HCT116 (cell line): ENCODE data around the gene IL17REL. TPM values are rescaled to one million over a fixed set of nuclear protein-coding genes. Genes with fewer than 3 reads are reported as not detected.

Source experiments
- ATAC-seq: fragments of 200-7000 bp; cut with Tn5 transposase; 2 replicates; pipeline ENCODE4 v1.9.1; 2020; ENCODE audit warnings: mild to moderate bottlenecking, moderate library complexity
- BruUV-seq: library from RNA; stranded (reverse); fragments of 400-500 nt; replicated peaks from 2 replicates; lab custom pipeline; 2021; lab: Mats Ljungman, UMichigan
- CTCF ChIA-PET: fragments of 300-600 bp; sonication (Branson Sonifier 250); formaldehyde crosslinking; loops from one replicate; lab custom pipeline; 2021; ENCODE audit warnings: antibody characterized with exemption; lab: Charles Lee
- POLR2A ChIA-PET: fragments of 300-600, 350-600 bp; sonication (Branson Sonifier 250); formaldehyde crosslinking; loops from one replicate; lab custom pipeline; 2021; ENCODE audit warnings: antibody characterized with exemption; lab: Charles Lee
- RAD21 ChIA-PET, 2 experiments: fragments of 300-600 bp; sonication (Branson Sonifier 250); formaldehyde crosslinking; loops; one replicate each; lab custom pipeline; 2023; ENCODE audit warnings: low total read pairs in 2 of 2; ENCODE audit not compliant: uncharacterized antibody in 2 of 2, unreplicated experiment in 2 of 2, low non-redundant PET in 1 of 2; lab: Charles Lee
- DNase-seq: peaks from one replicate; pipeline ENCODE4 v3.0.0-alpha.2; 2010; ENCODE audit warnings: low read depth, low spot score
- H2AFZ ChIP-seq: fragments of 200-600 bp; shearing (Covaris generic), sonication (generic); 2 replicates; pipeline ENCODE4 v1.6.1; 2017; ENCODE audit warnings: low read depth, mixed run types, mixed read lengths, antibody characterized with exemption, low read length; ENCODE audit not compliant: poor library complexity, severe bottlenecking
- H3K27ac ChIP-seq: 2 replicates; pipeline ENCODE4 v1.5.1; 2012; ENCODE audit warnings: low read depth, low read length
- H3K27me3 ChIP-seq: fragments of 200-600 bp; sonication (generic); 2 replicates; pipeline ENCODE4 v1.6.1; 2016; ENCODE audit warnings: mixed run types, low read length, mixed read lengths; ENCODE audit not compliant: insufficient read depth
- H3K36me3 ChIP-seq, 2 experiments: fragments of 200-500 bp in 1 of 2; fragments of 200-600 bp in 1 of 2; sonication (Bioruptor generic) in 1 of 2; sonication (generic) in 1 of 2; 2 replicates each; pipeline versions ENCODE4 v1.5.1 to v1.6.1; 2014 to 2016; ENCODE audit warnings: low read length in 2 of 2, inconsistent platforms in 1 of 2, mixed read lengths in 1 of 2, mixed run types in 1 of 2; ENCODE audit not compliant: insufficient read depth in 2 of 2, control insufficient read depth in 1 of 2
- H3K4me1 ChIP-seq, 2 experiments: fragments of 200-600 bp in 1 of 2; sonication (generic) in 1 of 2; 2 replicates each; pipeline versions ENCODE4 v1.5.1 to v1.6.1; 2012 to 2017; ENCODE audit warnings: low read length in 2 of 2, inconsistent platforms in 1 of 2, mild to moderate bottlenecking in 1 of 2, mixed read lengths in 1 of 2, mixed run types in 1 of 2, moderate library complexity in 1 of 2; ENCODE audit not compliant: insufficient read depth in 2 of 2, control insufficient read depth in 1 of 2
- H3K4me2 ChIP-seq: fragments of 200-600 bp; sonication (generic); 2 replicates; pipeline ENCODE4 v1.6.1; 2017; ENCODE audit warnings: mixed run types, low read length, mixed read lengths
- H3K4me3 ChIP-seq, 2 experiments: fragments of 200-600 bp in 1 of 2; sonication (generic) in 1 of 2; replicated peaks in 1 of 2; 2 replicates each; pipeline ENCODE4 v1.5.1; 2011 to 2016; ENCODE audit warnings: low read length in 2 of 2, control low read depth in 1 of 2, low read depth in 1 of 2, mild to moderate bottlenecking in 1 of 2, mixed read lengths in 1 of 2, mixed run types in 1 of 2
- H3K79me2 ChIP-seq: fragments of 200-600 bp; sonication (generic); 2 replicates; pipeline ENCODE4 v1.6.1; 2017; ENCODE audit warnings: mild to moderate bottlenecking, mixed run types, low read length, moderate library complexity, mixed read lengths; ENCODE audit not compliant: insufficient read depth
- H3K9ac ChIP-seq: fragments of 200-600 bp; sonication (generic); 2 replicates; pipeline ENCODE4 v1.6.1; 2016; ENCODE audit warnings: low read length, mixed read lengths
- H3K9me2 ChIP-seq: fragments of 200-600 bp; sonication (generic), shearing (Covaris generic); 2 replicates; pipeline ENCODE4 v1.6.1; 2017; ENCODE audit warnings: mixed run types, mild to moderate bottlenecking, moderate library complexity; ENCODE audit not compliant: insufficient read depth
- H3K9me3 ChIP-seq, 2 experiments: fragments of 200-500 bp in 1 of 2; fragments of 200-600 bp in 1 of 2; sonication (Bioruptor generic) in 1 of 2; sonication (generic) in 1 of 2; 2 replicates each; pipeline ENCODE4 v1.6.1; 2014 to 2017; ENCODE audit warnings: low read length in 2 of 2, mixed read lengths in 2 of 2, inconsistent platforms in 1 of 2, low read depth in 1 of 2, mild to moderate bottlenecking in 1 of 2, mixed run types in 1 of 2, moderate library complexity in 1 of 2; ENCODE audit not compliant: control insufficient read depth in 1 of 2, insufficient read depth in 1 of 2
- H4K20me1 ChIP-seq: fragments of 200-600 bp; sonication (generic), shearing (Covaris generic); 2 replicates; pipeline ENCODE4 v1.6.1; 2017; ENCODE audit warnings: mixed run types, mild to moderate bottlenecking, moderate library complexity; ENCODE audit not compliant: insufficient read depth
- POLR2AphosphoS5 ChIP-seq: IDR thresholded peaks from 2 replicates; pipeline ENCODE4 v1.6.1; 2011; ENCODE audit warnings: mild to moderate bottlenecking, low read depth, low read length, moderate library complexity
- REST ChIP-seq: IDR thresholded peaks from 2 replicates; pipeline ENCODE4 v1.6.1; 2012; ENCODE audit warnings: low read depth
- intact Hi-C: fragments of 100-400 bp; cut with micrococcal nuclease; formaldehyde crosslinking; loops from 2 replicates; pipeline ENCODE4 v1.10.0; 2022
- total RNA-seq: library from RNA; stranded (reverse); gene quantifications from one replicate; pipeline ENCODE4 v1.2.1, GENCODE V29; 2021; ENCODE audit not compliant: unreplicated experiment

Gene IL17REL
- total RNA-seq, 1 experiment from 2014 or later: not detected

- Histone ChIP-seq H3K79me2 (peaks cover 47% of the 10 kb centered on the region), H3K4me3 (peak overlapping the region; percentile 82 to 95), H3K27me3 (no peaks in the 10 kb centered on the region), H3K4me2 (peak overlapping the region; percentile 92), H3K9me3 (no peaks in the 10 kb centered on the region), H3K4me1 (peaks cover 29 to 65% of the 10 kb centered on the region in 2 experiments), H4K20me1 (peaks cover 16% of the 10 kb centered on the region; the same call in 1 of the 2 replicates), H2AFZ (no peak overlapping the region), H3K9me2 (no peaks in the 10 kb centered on the region), H3K9ac (peak overlapping the region; percentile 89), H3K27ac (peak overlapping the region; percentile 87), H3K36me3 (peaks cover 18 to 34% of the 10 kb centered on the region in 2 experiments; a peak in 3 of 4 replicates)
- DNase-seq (no peak), ATAC-seq (no peak)
- POLR2A ChIA-PET: interaction anchor here (0.6 to 1.6 kb wide), 4 partner anchors 8 to 201 kb away, joined by 3 to 11 read pairs (median 4); no protein-coding TSS in a partner anchor
- intact Hi-C loops: no loop called here
- RAD21 ChIA-PET: no interaction called here
- BruUV-seq: no TSS peak
- 0 out of 2 replicates have a peak, but pooled peaks have one; percentile 12 for TF ChIP-seq POLR2AphosphoS5
- no peak for TF ChIP-seq REST
- CTCF ChIA-PET: interaction anchor here (0.7 kb wide), 1 partner anchor 8 kb away, joined by 3 read pairs; no protein-coding TSS in a partner anchor
These were observed 49.6 kb downstream of the IL17REL start for GRCh38 chr22:49962751-49963646.
